GM19467 (cell line): ENCODE measurements around the gene MARF1.

Source experiments
- ATAC-seq: cut with Tn5 transposase; IDR thresholded peaks from one replicate; pipeline ENCODE4 v1.9.1; 2021; ENCODE audit warnings: mild to moderate bottlenecking, moderate library complexity; ENCODE audit not compliant: unreplicated experiment

MARF1 gene

GRCh38 chr16:15601212-15601879 lies 41.6 kb downstream of the MARF1 start:
- no peak for ATAC-seq

- ATAC-seq: no peak
Observed at GRCh38 chr16:15599303-15600070, 43.5 kb downstream of the MARF1 start.

GRCh38 chr16:15598648-15599190 lies 44.2 kb downstream of the MARF1 start:
- no peak for ATAC-seq

GRCh38 chr16:15597822-15598647 lies 44.9 kb downstream of the MARF1 start:
- ATAC-seq: no peak

- no peak for ATAC-seq
Observed at GRCh38 chr16:15597135-15597534, 45.8 kb downstream of the MARF1 start.

GRCh38 chr16:15594711-15595320 lies 48.1 kb downstream of the MARF1 start:
- ATAC-seq: no peak

GRCh38 chr16:15593235-15593634 lies 49.7 kb downstream of the MARF1 start:
- ATAC-seq: no peak

- no peak for ATAC-seq
Observed at GRCh38 chr16:15592324-15592723, 50.6 kb downstream of the MARF1 start.

GRCh38 chr16:15587152-15587825 lies 55.7 kb downstream of the MARF1 start:
- no peak for ATAC-seq

GRCh38 chr16:15586716-15587115 lies 56.2 kb downstream of the MARF1 start:
- ATAC-seq: no peak

- no peak for ATAC-seq
Observed at GRCh38 chr16:15585956-15586355, 57.0 kb downstream of the MARF1 start.

GRCh38 chr16:15583526-15583925 lies 59.4 kb downstream of the MARF1 start:
- ATAC-seq: no peak

GRCh38 chr16:15581127-15581815 lies 61.7 kb downstream of the MARF1 start:
- ATAC-seq: no peak

GRCh38 chr16:15578824-15579223 lies 64.1 kb downstream of the MARF1 start:
- no peak for ATAC-seq

GRCh38 chr16:15576960-15577958 lies 65.7 kb downstream of the MARF1 start:
- no peak for ATAC-seq

GRCh38 chr16:15575293-15576049 lies 67.5 kb downstream of the MARF1 start:
- ATAC-seq: no peak

GRCh38 chr16:15574614-15574948 lies 68.4 kb downstream of the MARF1 start:
- ATAC-seq: no peak
